Liver (tissue), 3 donors: ENCODE measurements around the gene SEPTIN8.

Source experiments
- CTCF ChIP-seq: fragments of 150-350 bp; IDR thresholded peaks from 2 replicates; pipeline ENCODE4 v1.5.1; 2017; ENCODE audit warnings: improper control_type of control experiment, low read depth, low read length; ENCODE audit not compliant: missing input control
- JUND ChIP-seq, 2 donors: IDR thresholded peaks; 2 replicates each; pipeline ENCODE4 v1.6.1; 2016; ENCODE audit warnings: antibody characterized with exemption in 2 of 2
- RAD21 ChIP-seq, 2 donors: IDR thresholded peaks; 2 replicates each; pipeline ENCODE4 v1.6.1; 2016; ENCODE audit warnings: antibody characterized with exemption in 2 of 2, mild to moderate bottlenecking in 2 of 2
- SP1 ChIP-seq: IDR thresholded peaks from 2 replicates; pipeline ENCODE4 v1.6.1; 2018; ENCODE audit warnings: antibody characterized with exemption, mild to moderate bottlenecking
- TAF1 ChIP-seq: conservative IDR thresholded peaks from 2 replicates; pipeline ENCODE4 v1.6.1; 2016; ENCODE audit warnings: antibody characterized with exemption, mild to moderate bottlenecking
- ZBTB33 ChIP-seq: IDR thresholded peaks from 2 replicates; pipeline ENCODE4 v1.6.1; 2016; ENCODE audit warnings: antibody characterized with exemption
- TF ChIP-seq, protein P1 (sequence below): IDR thresholded peaks from 2 replicates; pipeline ENCODE4 v1.6.1; 2016; ENCODE audit warnings: antibody characterized with exemption
- TF ChIP-seq, protein P2 (sequence below): IDR thresholded peaks from 2 replicates; pipeline ENCODE4 v1.6.1; 2016; ENCODE audit warnings: antibody characterized with exemption
- donor health status: healthy.
- donor health status: healthy.

GRCh38 chr5:132761321-132762240 lies 15.5 kb downstream of the SEPTIN8 start:
- TF ChIP-seq, protein P1, sequence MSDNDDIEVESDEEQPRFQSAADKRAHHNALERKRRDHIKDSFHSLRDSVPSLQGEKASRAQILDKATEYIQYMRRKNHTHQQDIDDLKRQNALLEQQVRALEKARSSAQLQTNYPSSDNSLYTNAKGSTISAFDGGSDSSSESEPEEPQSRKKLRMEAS = no peak
- TF ChIP-seq, protein P2, sequence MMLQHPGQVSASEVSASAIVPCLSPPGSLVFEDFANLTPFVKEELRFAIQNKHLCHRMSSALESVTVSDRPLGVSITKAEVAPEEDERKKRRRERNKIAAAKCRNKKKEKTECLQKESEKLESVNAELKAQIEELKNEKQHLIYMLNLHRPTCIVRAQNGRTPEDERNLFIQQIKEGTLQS = no peak
- TF ChIP-seq JUND (IDR thresholded peaks at IDR 0.05) (no peak), CTCF (no peak), ZBTB33 (no peak), SP1 (no peak), RAD21 (IDR thresholded peaks at IDR 0.05) (no peak), TAF1 (no peak)
